Astrocyte of the cerebellum (primary cell): ENCODE measurements around the gene PPP1R15A.
A peak's percentile ranks its signal among the peaks of the same experiment; 100 is the strongest.

ENCODE experiments used
- DNase-seq: peaks from one replicate; pipeline ENCODE4 v3.0.0-alpha.2; 2011; ENCODE audit warnings: low read depth
- H3K4me3 ChIP-seq: 2 replicates; pipeline ENCODE4 v1.5.1; 2011; ENCODE audit warnings: mild to moderate bottlenecking, low read depth, low read length, moderate library complexity
- CTCF ChIP-seq: IDR thresholded peaks from 2 replicates; pipeline ENCODE4 v1.5.1; 2012; ENCODE audit warnings: low read length, low read depth, moderate library complexity, mild to moderate bottlenecking; ENCODE audit errors: missing control alignments
- in situ Hi-C: cut with HindIII; loops from 2 replicates; pipeline ENCODE4 v1.10.0; 2017; ENCODE audit warnings: low sequenced_read_pairs

PPP1R15A gene

DNA sequence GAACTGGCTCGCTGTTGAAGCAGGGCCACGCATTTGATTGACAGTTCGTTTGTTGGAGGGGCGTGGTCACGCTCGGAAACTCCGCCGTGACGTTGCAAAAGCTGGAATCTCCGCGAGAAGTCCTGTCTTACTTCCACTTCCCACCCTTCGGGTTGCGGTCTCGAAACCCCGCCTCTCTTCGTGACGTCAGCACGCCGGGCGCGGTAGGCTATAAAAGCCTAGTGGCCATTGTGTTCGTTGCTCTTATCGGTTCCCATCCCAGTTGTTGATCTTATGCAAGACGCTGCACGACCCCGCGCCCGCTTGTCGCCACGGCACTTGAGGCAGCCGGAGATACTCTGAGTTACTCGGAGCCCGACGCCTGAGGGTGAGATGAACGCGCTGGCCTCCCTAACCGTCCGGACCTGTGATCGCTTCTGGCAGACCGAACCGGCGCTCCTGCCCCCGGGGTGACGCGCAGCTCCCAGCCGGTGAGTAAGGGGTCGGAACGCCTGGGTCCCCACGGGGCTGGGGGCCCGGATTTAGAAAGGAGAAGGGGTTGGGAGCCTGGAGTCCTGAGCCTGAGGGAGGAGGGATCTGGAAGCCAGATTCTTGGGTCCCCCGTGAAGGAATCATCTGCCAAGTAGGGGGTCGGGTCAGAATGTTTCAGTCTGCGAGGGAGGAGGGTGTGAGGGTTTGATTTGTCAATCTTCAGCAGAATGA lies at the start of gene PPP1R15A:
TSS of gene PPP1R15A (plus strand) at position 240 of the 702 bp plus-strand sequence. CDS start 813 bp downstream, outside the sequence.
- TF ChIP-seq CTCF, result no peak
- DNase-seq, result peak; percentile 90
- peak within 1 kb of the TSS; percentile 93 for H3K4me3 ChIP-seq
- in situ Hi-C loops, result no loop called here

DNA sequence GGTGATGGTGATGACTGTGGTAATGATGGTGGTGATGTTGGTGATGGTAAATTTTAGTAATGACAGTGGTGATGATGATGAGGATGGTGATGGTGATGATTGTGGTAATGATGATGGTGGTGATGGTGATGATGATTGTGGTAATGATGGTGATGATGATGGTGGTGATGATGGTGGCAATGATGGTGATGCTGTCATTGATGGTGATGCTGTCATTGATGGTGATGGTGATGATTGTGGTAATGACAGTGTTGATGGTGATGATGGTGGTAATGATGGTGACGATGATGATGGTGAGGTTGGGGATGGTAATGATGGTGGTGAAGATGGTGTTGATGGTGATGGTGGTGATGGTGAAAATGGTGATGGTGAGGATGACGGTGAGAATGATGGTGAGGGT lies 49.7 kb upstream of the PPP1R15A start:
- DNase-seq, result no peak
- no peak overlapping the region for H3K4me3 ChIP-seq
- in situ Hi-C loops, result no loop called here
- no peak for TF ChIP-seq CTCF

DNA sequence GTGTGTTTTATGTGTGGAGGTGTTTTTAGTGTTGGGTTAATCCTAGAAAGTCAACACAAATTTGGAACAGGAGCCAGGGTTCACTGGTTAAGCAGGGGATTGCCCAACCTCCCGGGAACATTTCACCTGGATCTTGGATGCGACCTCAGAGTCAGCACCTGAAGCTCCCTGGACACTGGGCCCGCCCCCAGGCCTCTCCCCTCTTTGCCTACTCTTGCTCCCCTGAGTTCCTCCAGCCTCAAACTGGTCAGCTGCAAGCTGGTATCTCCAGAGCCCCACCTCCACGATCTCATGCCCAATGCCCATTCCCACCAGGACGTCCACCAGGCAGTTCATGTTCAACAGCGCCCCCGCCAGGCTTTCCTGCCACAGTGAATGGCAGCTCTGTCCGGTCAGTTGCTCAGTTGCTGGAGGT lies 45.6 kb upstream of the PPP1R15A start:
- H3K4me3 ChIP-seq, result no peak overlapping the region
- in situ Hi-C loops, result no loop called here
- no peak for DNase-seq
- no peak for TF ChIP-seq CTCF

GRCh38 chr19:48830088-48830487 lies 42.1 kb upstream of the PPP1R15A start:
- H3K4me3 ChIP-seq, result no peak overlapping the region
- in situ Hi-C loops, result no loop called here
- no peak for DNase-seq

DNA sequence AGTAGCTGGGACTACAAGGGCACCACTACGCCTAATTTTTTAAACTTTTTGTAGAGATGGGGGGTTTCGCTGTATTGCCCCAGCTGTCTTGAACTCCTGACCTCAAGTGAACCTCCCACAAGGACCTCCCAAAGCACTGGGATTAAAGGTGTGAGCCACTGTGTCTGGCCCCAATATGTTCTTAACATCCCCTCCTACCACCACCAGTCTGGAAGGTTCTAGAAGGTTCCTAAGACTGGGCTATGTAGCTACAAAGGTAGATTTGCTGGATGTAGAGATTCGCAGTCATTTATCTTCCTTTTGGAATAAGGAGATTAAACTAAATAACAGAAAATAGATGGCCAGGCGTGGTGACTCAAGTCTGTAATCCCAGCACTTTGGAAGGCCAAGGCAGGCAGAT lies 41.3 kb upstream of the PPP1R15A start:
- TF ChIP-seq CTCF, result no peak
- H3K4me3 ChIP-seq, result no peak overlapping the region
- no peak for DNase-seq
- in situ Hi-C loops, result no loop called here

More at GRCh38 chr19:48830088-48830487, 42.1 kb upstream of the PPP1R15A start:
- no peak for TF ChIP-seq CTCF

GRCh38 chr19:48833049-48833448 lies 39.2 kb upstream of the PPP1R15A start:
- in situ Hi-C loops, result no loop called here
- no peak for DNase-seq
- no peak for TF ChIP-seq CTCF

More at GRCh38 chr19:48833049-48833448, 39.2 kb upstream of the PPP1R15A start:
- no peak overlapping the region for H3K4me3 ChIP-seq
